Stimulated activated CD4-positive, alpha-beta T cell treated with anti-CD3 and anti-CD28 coated beads, Interleukin-1b, Interleukin-23, amount 100 ng/mL, for 4 hours (primary cell): ENCODE results near the gene FAF1.

Experiments
- DNase-seq, 2 donors: peaks; one replicate each; pipeline ENCODE4 v3.0.0-alpha.2; 2020; ENCODE audit warnings: low read depth in 2 of 2

The FAF1 gene

DNA sequence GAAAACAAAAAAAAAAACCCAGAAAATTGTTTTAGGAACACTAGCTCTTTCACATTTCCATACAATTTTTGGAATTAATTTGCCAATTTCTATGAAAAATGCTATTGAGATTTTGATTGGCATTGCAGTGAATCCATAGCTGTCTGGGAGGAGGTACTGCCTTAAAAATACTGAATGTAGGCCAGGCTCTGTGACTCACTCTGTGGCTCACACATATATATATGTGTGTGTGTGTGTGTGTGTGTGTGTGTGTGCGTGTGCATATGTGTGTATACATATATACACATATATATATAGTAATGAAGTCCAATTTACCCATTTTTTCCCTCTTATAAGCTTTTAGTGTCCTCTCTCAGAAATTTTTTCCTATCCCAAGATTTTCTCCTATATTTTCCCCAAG is 322.6 kb downstream of the FAF1 start:
- no peak for DNase-seq

DNA sequence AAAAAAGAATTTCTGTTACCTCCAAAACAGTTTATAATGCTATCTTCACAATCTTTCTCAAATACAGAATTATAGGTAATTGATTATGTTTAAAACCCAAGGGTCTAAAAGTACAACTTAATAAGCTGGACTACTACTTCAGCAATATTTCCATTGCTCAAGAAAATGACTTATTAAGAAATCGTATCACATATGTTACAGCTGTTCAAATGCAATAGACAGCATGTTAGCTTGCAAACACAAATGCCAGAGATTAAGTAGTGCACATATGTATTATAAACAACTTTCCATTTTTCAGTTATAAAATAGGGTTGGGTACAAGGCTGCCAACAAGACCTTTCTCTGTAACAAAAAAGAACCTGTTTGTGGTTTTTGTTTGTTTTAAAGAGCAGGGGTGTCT is 325.8 kb downstream of the FAF1 start:
- no peak for DNase-seq

DNA sequence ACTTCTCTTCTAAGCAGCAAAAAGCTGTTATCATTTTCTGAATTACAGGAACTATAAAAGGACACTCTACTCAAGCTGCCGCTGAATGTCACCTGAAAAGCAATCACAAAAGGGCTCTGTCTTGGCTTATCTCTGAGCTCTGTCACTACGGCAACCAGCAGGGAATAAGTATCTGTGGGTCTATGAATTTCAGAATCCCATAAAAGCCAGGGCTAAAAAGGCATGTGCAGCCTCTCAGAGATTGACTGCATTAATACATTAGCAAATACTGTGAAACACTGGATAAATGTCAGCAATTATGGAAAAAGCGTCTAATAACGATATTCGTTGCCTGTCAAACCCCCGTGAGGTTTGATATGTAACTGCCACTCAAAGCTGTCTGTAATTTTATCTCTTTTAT is 326.6 kb downstream of the FAF1 start:
- no peak for DNase-seq

DNA sequence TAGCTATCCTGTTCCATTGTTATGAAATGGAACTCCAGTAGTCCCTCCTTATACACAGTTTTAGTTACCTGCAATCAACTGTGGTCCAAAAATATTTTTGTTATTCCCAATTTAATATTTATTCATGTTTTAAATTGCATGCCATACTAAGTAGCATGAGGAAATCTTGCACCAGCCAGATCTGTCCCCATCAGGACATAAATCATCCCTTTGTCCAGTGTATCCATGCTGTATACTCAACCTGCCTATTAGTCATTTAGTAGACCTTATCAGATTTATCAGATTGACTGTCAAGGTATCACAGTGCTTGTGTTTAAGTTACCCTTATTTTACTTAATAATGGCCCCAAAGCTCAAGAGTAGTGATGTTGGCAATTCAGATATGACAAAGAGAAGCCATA is 328.9 kb downstream of the FAF1 start:
- DNase-seq: no peak

DNA sequence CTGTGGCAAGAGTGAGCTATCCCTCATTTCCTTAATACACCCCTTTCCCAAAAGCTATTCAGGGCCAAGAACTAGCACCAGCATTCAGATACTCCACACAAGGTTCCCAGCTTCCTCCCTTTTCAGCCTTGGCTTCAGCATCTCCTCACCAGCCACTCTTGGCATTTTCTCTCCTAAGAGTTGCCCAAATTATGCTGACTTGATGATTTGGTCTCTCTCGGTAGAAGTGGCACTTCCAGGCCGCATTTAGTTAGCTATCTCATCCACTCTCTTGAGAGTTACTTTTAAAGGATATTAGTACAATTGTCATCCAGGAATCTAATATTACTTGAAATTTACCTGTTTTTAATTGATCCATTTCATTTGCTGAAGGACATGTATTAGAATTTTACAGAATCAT is 337.8 kb downstream of the FAF1 start:
- DNase-seq: no peak

DNA sequence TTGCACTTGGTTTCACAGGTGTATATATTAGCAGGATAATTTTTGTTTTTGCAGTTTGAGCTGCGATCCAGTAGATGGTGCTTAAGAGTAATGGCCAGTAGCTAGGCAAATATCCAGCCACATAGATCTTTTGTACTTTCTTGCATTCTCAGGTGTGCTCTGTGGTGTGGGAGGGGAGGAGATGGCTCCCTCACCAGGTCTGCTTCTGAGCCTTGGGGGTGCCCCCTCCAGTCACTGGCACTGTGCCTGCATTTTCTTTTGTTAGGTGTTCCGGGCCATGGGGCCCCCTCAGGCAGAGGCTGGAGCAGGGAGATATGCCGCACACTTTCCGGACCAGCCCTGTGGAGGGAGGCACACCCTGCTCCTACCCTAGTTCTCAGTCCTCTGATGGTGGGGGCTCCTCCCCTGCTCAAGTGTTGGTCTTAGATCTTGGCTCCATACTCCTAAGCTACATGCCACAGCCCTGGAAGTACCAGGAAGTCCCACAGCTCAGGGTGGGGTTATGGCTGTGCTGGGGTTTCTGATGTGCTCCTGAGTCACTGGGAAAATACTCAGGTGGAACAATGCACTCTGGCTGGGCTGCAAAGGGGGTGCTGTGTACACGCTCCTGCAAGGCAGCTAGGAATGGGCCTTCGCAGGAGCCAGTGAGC is 339.3 kb downstream of the FAF1 start:
- DNase-seq: no peak

DNA sequence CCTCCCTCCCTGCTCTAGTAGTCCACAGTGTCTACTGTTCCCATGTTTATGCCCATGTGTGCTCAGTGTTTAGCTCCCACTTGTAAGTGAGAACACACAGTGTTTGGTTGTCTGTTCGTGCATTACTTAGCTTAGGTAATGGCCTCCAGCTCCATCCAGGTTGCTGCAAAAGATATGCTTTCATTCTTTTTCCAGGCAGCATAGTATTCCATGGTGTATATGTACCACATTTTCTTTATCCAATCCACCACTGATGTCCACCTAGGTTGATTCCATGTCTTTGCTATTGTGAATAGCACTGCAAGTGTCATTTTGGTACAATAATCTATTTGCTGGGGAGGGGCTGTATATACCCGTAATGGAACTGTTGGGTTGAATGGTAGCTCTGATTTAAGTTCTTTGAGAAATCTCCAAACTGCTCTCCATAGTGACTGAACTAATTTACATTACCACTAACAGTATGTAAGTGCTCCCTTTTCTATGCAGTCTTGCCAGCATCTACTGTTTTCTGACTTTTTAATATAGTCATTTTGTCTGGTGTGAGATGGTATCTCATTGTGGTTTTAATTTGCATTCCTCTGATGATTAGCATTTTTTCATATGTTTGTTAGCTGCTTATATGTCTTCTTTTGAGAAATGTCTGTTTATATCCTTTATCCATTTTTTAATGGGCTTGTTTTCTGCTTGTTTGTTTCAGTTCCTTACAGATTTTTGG is 344.9 kb downstream of the FAF1 start:
- no peak for DNase-seq

DNA sequence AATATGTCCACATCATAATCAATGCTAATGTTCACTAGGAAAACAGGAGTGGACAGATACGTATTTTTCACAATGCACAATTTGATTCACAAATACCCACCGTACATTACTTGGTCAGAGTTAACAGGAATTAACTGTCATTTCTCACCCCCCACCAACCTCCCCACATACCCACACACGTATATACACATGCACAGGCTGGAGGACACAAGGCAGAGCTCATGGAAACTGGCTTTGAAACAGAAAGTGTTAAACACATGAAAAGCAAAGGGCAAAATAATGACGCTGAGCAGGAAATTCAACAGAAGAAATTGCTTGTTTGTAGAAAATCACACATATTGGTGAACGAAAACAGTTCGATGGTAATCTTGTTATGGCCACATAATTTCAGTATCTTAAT is 348.4 kb downstream of the FAF1 start:
- no peak for DNase-seq

DNA sequence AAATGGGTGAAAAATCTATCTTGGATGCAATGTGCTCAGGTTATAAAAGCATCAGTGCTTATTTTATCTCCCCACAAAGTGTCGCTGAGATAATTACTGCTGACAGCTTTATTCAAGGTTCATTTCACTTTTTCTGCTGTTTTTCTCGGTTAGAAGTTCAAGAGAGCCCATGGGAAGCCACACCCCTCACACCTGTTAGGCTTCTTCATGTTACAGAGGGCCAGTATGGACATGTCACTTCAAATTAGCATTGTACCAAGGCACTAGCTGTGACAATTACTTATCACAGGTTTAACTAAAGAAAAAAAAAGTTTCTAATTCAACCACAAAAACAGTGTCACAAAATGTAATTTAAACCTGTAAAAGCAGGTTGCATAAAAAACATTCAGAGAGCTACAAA is 349.5 kb downstream of the FAF1 start:
- DNase-seq: no peak

DNA sequence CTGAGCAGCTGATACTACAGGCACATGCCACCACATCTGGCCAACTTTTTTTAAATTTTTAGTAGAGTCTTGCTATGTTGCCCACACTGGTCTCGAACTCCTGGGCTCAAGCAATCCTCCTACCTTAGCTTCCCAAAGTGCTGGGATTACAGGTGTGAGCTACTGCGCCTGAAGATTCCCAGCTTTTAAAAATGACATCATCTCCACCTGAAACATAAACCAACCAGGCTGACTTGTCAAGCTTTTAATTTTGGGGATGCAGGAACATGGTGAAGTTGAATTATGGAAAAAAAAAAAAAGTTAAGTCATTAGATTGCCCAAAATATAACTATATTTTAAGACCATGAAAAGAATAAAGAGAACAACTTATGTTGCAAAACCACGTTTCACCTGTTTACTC is 350.6 kb downstream of the FAF1 start:
- no peak for DNase-seq

DNA sequence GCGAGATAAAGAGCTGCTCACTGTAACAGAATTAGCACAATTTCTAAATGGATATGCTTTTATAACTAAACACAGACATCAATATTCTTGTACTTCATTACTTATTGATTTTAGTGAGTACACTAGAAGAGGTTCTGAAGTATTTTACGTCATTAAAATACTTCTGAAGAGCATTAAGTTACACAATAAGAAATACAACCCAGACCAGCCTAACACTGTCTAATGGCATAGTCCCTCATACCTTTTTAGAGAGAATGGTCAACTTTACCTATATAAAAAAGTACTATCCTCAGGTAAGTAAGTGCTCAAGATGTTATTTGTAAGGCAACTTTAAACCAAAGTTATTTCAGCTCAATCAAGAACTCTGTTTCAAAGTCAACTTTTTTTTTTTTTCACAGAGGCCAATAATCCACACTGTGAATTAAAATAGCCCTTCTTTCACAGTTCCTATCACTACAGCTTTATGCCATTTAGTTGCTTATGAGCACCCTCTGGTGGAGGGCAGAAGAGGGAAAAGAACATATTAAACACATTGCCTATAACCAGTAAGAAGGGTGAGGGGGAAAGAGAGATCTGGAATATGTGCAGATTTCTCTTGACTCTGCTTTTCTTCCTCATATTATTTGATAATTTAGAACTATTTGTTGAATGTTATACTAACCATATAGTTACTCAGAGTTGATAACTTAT is 354.7 kb downstream of the FAF1 start:
- no peak for DNase-seq

DNA sequence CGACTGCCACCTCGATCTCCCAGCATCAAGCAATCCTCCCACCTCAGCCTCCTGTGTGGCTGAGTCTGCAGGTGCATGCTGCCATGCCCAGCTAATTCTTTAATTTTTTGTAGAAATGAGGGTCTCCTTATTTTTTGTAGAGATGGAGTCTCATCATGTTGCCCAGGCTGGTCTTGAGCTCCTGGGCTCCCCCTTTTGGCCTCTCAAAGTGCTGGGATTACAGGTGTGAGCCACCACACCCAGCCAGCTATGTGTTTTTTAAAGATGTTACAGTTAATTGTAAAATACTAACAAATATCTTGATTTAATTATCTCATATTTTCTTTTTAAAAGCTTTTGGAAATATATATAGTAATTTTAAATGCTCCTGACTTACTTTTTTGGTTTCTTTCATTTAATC is 355.5 kb downstream of the FAF1 start:
- DNase-seq: no peak

DNA sequence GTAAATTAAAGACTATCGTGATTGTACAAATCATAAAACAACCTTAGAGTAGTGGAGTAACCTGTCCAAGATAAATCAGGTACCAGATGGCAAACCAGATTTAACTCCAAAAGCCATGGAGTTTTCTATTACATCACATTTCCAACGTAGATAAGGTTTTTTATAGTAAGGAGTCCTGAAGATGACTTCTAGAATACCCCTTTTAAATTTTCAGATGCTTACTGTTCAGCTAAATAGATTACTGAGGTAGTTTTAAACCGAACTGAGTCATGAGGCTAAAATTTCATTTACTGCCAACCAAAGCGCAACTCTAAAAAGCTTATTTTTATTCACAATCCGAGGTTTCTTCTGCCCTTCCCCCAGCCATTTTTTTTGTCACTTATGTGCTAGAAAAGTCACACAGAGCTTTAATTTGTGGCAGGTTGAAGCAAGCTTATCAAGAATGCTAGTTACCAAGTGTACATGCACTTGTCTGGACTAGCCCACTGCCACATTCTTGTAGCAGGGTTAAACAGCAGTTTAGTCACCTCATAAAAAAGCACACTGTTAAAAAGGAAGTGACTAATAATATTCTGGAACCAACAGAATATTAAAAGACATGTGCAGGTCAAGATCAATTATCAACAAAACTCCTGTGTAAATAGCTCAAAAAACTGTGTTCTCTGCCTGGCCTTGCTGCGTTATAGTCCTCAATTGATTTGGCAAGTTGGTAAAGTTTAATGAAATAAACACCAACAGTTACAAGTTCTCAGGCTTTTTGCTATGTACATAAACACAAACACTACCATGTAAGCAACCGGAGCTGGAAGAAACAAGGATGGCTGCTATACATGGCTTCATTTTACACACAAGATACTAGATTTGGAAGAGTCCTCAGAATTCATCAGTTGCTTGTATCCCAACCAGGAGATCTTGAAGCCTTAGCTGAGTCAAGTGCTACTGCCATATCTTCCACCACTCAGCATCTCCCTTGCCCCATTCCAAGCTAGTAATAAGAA is 356.5 kb downstream of the FAF1 start:
- DNase-seq: no peak

DNA sequence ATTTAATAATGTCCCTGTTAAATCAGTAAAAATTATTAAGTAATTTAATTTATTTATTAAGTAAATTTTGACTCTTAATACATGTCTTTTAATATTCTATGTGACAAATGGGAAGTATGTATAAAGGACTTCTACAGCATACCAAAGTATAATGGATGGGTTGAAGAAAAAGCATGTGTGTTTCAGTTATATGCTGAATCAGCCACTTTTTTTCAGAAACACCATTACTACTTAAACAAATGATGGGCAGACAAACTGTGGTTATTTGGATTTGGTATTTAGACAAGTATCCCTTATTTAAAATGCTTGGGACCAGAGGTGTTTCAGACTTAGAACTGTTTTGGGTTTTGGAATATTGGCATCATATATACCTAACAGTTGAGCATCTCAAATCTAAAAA is 360.5 kb downstream of the FAF1 start:
- DNase-seq: no peak

DNA sequence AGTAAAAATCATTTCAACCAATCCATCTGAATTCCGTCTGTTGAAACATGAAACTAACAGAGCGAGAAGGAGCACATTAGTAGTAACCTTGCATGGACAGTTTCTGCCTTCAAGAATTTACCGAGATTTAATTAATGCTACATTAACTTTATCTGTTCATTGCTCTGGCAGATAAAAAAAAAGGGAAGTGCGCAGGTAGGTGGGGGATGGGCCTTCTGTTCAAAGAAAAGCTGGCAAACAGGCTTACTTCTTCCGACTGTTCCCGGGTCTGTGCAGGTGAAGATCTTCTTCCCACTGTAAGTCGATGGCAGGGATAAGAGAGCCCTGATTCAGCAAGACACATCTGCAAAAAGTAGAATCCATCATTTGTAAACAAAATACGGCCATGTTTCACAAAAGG is 364.2 kb downstream of the FAF1 start:
- DNase-seq: no peak

DNA sequence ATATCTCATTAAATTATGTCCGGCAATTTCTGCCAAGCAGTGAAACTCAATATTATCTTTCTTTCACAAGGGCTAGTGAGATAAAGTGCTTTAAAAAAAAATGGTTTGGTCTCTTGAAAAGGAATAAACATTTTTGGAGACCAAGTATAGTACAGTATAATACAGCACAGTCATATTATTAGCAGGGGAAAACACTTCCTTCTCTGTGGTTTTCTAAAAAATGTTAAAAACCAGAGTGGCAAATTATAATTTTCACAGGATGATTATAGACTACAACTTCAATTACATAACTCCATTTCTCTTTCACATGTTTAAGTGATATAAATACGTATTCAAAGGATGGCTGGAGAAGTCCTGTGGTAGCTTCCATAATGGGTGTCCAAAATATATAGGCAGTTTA is 366.6 kb downstream of the FAF1 start:
- no peak for DNase-seq

DNA sequence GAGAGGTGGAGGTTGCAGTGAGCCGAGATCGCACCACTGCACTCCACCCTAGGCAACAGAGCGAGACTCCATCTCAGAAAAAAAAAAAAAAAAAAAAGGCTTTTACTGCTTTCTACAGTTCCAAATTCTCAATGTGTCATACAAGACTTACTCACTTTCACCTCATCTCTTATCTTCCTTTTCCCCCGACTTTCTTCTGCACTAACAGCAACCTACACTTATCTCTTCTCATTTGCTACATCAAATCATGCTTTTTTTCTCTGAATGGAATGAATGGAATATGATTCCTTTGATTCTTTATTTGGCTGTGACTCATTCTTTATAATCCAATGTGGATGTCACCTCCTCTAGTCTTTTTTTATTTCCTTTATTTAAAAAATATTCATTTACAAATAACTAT is 368.5 kb downstream of the FAF1 start:
- DNase-seq: no peak

DNA sequence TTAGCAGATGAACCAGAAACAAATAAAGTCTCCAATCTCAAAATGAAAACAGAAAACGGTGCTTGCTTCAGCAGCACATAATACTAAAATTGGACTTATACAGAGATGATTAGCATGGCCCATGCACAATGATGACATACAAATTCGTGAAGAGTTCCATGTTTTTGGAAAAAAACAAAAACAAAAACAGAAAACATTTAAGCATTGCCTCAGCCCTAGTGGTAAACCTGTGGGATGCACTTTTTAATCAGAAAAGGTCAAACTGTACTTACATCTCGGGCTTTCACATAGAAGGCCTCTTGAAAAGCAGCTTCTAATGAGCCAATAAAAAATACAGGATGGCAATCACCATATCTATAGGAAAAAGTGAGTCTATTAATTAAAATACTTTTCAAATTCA is 377.7 kb downstream of the FAF1 start:
- DNase-seq: no peak

DNA sequence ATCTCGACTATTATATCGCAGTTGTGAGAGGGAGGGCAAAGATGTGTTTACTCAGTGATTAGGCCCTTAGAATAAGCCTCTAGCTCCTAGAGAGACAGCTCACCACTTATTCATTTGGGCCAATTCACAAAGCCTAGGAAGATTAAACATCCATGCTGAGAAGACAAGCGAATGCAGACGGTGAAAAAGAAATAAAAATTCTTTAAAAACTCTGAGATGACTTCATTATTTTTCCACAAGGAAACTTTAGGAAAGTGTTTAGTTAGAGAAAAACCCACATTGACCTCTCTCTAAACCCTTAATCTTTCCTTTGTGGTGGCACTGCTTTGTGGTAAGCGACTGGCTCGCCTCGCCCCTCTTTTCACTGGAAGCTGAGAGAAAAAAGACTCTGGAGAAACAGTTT is 390.0 kb downstream of the FAF1 start:
- DNase-seq: no peak

DNA sequence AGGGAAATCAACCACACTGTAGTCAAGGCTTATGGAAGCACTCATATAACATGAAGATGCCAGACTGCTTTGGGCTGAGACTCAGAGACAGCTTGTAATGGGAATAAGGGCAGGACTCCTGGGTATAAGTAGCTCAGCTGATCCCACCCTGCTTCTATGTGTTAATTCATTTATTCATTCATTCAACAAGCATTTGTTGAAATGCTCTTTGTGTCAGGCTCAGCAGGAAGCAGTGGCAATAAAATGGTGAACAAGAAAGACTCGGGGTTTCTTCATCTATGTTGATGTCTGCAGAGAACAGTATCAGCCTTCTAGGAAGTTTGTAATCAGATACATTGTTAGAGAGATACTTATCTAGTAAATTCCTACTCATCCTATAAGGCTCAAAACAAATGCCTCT is 391.3 kb downstream of the FAF1 start:
- DNase-seq: no peak

DNA sequence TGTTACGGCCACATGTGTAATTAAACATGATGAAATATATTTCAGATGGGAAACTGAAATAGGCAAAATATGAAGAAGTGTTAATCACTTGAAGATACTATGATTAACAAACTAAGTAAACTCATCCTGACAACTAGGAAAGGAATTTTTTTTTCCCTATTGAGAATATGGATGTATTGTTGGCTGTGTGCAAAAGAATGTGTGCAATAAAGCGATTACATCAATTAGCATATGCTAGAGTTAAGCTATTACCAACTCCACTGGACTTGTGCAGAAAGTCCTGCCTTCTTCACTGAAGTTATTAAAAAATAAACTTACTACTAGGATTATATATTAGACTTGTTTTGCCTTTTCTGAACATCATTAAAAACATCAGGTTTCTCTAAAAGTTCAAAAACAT is 393.7 kb downstream of the FAF1 start:
- DNase-seq: no peak

DNA sequence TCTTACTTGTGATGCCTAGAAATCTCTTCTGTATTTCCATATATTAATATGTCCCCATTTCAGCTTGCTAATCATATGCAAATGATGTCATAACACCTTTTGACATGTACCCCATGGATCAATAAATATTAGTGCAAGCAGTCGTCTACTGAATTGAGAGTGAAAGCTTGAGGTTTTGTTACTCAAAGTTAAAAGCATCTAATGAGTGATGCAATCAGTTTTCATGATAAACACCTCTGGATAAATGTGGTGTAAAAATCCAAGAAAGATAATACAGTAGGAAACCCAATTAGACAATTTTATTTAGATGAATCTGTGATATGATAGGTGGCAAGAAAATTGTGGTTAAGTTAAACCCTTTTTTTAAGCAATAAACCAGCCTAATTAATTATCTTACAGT is 395.6 kb downstream of the FAF1 start:
- DNase-seq: no peak
